Brain microvascular endothelial cell (primary cell): Measurements from ENCODE around the gene CDHR2.
A peak's percentile ranks its signal among the peaks of the same experiment; 100 is the strongest.

Experiments
- DNase-seq: peaks from one replicate; pipeline ENCODE4 v3.0.0-alpha.2; 2020
- H3K27ac ChIP-seq: fragments of 250-450 bp; sonication (Bioruptor Pico); 2 replicates; pipeline ENCODE4 v1.5.1; 2020; ENCODE audit warnings: mild to moderate bottlenecking, moderate library complexity
- H3K27me3 ChIP-seq: fragments of 250-450 bp; sonication (Bioruptor Pico); replicated peaks from 2 replicates; pipeline ENCODE4 v1.5.1; 2020; ENCODE audit warnings: mild to moderate bottlenecking
- H3K36me3 ChIP-seq: fragments of 250-450 bp; sonication (Bioruptor Pico); replicated peaks from 2 replicates; pipeline ENCODE4 v1.5.1; 2020; ENCODE audit warnings: mild to moderate bottlenecking
- H3K4me3 ChIP-seq: 2 replicates; pipeline ENCODE4 v1.5.1; 2011; ENCODE audit warnings: low read depth, mild to moderate bottlenecking, control low read depth, low read length, moderate library complexity
- CTCF ChIP-seq: IDR thresholded peaks from 2 replicates; pipeline ENCODE4 v1.5.1; 2011; ENCODE audit warnings: low read depth, mild to moderate bottlenecking, moderate library complexity, low read length, control low read depth, inconsistent platforms; ENCODE audit errors: missing control alignments
- in situ Hi-C: cut with HindIII; loops from 2 replicates; pipeline ENCODE4 v1.10.0; 2017; ENCODE audit warnings: low sequenced_read_pairs, low pct_ligation_motif_present

The CDHR2 gene

GRCh38 chr5:176568657-176569056, 19.5 kb downstream of the CDHR2 start:
- in situ Hi-C loops, result no loop called here
- H3K36me3 ChIP-seq, result no peaks in the 10 kb centered on the region
- no peaks in the 10 kb centered on the region for H3K27me3 ChIP-seq
- DNase-seq, result no peak
- no peak overlapping the region for H3K4me3 ChIP-seq
- TF ChIP-seq CTCF, result no peak
- no peak overlapping the region for H3K27ac ChIP-seq

- Histone ChIP-seq H3K27me3 (no peaks in the 10 kb centered on the region), H3K4me3 (no peak overlapping the region), H3K27ac (no peak overlapping the region), H3K36me3 (no peaks in the 10 kb centered on the region)
- TF ChIP-seq CTCF, result peak; percentile 35
- no peak for DNase-seq
- in situ Hi-C loops, result no loop called here
These were observed 20.9 kb downstream of the CDHR2 start for GRCh38 chr5:176570044-176570443.

- TF ChIP-seq CTCF, result peak; percentile 89
- peak; percentile 25 for DNase-seq
- H3K36me3 ChIP-seq, result no peaks in the 10 kb centered on the region
- in situ Hi-C loops, result no loop called here
- no peak overlapping the region for H3K4me3 ChIP-seq
- no peaks in the 10 kb centered on the region for H3K27me3 ChIP-seq
- H3K27ac ChIP-seq, result no peak overlapping the region
These were observed 24.6 kb downstream of the CDHR2 start for GRCh38 chr5:176573564-176574296.

GRCh38 chr5:176574297-176574591, 25.1 kb downstream of the CDHR2 start:
- H3K27ac ChIP-seq, result no peak overlapping the region
- H3K36me3 ChIP-seq, result no peaks in the 10 kb centered on the region
- no peak overlapping the region for H3K4me3 ChIP-seq
- in situ Hi-C loops, result no loop called here
- H3K27me3 ChIP-seq, result no peaks in the 10 kb centered on the region
- DNase-seq, result no peak
- no peak for TF ChIP-seq CTCF

GRCh38 chr5:176575066-176575465, 25.9 kb downstream of the CDHR2 start:
- H3K27ac ChIP-seq, result no peak overlapping the region
- H3K36me3 ChIP-seq, result no peaks in the 10 kb centered on the region
- no peaks in the 10 kb centered on the region for H3K27me3 ChIP-seq
- no peak for TF ChIP-seq CTCF
- H3K4me3 ChIP-seq, result no peak overlapping the region
- no peak for DNase-seq
- in situ Hi-C loops, result no loop called here
